Measurements from ENCODE around the gene MRPL57.

GRCh38 chr13:21176982-21177284 lies 475 bp downstream of the MRPL57 start:
- TF ChIP-seq NFE2L1 (CRISPR knock-in tag; IDR thresholded peaks at IDR 0.05): no peak
- TF ChIP-seq, protein P1, sequence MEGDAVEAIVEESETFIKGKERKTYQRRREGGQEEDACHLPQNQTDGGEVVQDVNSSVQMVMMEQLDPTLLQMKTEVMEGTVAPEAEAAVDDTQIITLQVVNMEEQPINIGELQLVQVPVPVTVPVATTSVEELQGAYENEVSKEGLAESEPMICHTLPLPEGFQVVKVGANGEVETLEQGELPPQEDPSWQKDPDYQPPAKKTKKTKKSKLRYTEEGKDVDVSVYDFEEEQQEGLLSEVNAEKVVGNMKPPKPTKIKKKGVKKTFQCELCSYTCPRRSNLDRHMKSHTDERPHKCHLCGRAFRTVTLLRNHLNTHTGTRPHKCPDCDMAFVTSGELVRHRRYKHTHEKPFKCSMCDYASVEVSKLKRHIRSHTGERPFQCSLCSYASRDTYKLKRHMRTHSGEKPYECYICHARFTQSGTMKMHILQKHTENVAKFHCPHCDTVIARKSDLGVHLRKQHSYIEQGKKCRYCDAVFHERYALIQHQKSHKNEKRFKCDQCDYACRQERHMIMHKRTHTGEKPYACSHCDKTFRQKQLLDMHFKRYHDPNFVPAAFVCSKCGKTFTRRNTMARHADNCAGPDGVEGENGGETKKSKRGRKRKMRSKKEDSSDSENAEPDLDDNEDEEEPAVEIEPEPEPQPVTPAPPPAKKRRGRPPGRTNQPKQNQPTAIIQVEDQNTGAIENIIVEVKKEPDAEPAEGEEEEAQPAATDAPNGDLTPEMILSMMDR (IDR thresholded peaks at IDR 0.05): no peak
- TF ChIP-seq, protein P2, sequence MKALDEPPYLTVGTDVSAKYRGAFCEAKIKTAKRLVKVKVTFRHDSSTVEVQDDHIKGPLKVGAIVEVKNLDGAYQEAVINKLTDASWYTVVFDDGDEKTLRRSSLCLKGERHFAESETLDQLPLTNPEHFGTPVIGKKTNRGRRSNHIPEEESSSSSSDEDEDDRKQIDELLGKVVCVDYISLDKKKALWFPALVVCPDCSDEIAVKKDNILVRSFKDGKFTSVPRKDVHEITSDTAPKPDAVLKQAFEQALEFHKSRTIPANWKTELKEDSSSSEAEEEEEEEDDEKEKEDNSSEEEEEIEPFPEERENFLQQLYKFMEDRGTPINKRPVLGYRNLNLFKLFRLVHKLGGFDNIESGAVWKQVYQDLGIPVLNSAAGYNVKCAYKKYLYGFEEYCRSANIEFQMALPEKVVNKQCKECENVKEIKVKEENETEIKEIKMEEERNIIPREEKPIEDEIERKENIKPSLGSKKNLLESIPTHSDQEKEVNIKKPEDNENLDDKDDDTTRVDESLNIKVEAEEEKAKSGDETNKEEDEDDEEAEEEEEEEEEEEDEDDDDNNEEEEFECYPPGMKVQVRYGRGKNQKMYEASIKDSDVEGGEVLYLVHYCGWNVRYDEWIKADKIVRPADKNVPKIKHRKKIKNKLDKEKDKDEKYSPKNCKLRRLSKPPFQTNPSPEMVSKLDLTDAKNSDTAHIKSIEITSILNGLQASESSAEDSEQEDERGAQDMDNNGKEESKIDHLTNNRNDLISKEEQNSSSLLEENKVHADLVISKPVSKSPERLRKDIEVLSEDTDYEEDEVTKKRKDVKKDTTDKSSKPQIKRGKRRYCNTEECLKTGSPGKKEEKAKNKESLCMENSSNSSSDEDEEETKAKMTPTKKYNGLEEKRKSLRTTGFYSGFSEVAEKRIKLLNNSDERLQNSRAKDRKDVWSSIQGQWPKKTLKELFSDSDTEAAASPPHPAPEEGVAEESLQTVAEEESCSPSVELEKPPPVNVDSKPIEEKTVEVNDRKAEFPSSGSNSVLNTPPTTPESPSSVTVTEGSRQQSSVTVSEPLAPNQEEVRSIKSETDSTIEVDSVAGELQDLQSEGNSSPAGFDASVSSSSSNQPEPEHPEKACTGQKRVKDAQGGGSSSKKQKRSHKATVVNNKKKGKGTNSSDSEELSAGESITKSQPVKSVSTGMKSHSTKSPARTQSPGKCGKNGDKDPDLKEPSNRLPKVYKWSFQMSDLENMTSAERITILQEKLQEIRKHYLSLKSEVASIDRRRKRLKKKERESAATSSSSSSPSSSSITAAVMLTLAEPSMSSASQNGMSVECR (CRISPR knock-in tag; IDR thresholded peaks at IDR 0.05; ENCODE audit: borderline replicate concordance): no peak; the same call in 1 of the 2 replicates
- TF ChIP-seq CREM (CRISPR knock-in tag; IDR thresholded peaks at IDR 0.05): no peak
- TF ChIP-seq MYBL2 (CRISPR knock-in tag; IDR thresholded peaks at IDR 0.05): no peak
- no peak for TF ChIP-seq CDX4 (CRISPR knock-in tag; IDR thresholded peaks at IDR 0.05; ENCODE audit: borderline replicate concordance)
- TF ChIP-seq TEAD1 (CRISPR knock-in tag; IDR thresholded peaks at IDR 0.05): peak; percentile 38; the same call in 1 of the 2 replicates
- TF ChIP-seq ZNF423 (CRISPR knock-in tag; IDR thresholded peaks at IDR 0.05): no peak
- no peak for TF ChIP-seq TCF7 (CRISPR knock-in tag; IDR thresholded peaks at IDR 0.05; ENCODE audit: low read depth)

All from WTC11 (cell line).